Liver (tissue), 9 donors: ENCODE data around the gene CMTM8. TPM values are rescaled to one million over a fixed set of nuclear protein-coding genes. Genes with fewer than 3 reads are reported as not detected.
"Not testable (repeated sequence)": the region's sequence is repeated elsewhere in the genome, so short reads cannot be mapped to it uniquely, and the experiment has no call there.

Source experiments
- DNase-seq: peaks from one replicate; pipeline ENCODE4 v3.0.0-alpha.2; 2017; ENCODE audit warnings: low spot score
- H3K27ac ChIP-seq, 2 donors: one replicate each; pipeline ENCODE4 v1.7.0; 2013; ENCODE audit warnings: inconsistent platforms in 2 of 2, low read length in 2 of 2, control low read depth in 1 of 2, low read depth in 1 of 2, mild to moderate bottlenecking in 1 of 2
- H3K27me3 ChIP-seq, 4 donors: one replicate each; pipeline versions ENCODE4 v1.6.1 to v1.7.0; 2013; ENCODE audit warnings: low read length in 3 of 4, inconsistent platforms in 1 of 4, mild to moderate bottlenecking in 1 of 4, moderate library complexity in 1 of 4; ENCODE audit not compliant: control insufficient read depth in 4 of 4, insufficient read depth in 4 of 4
- H3K36me3 ChIP-seq, 4 donors: one replicate each; pipeline versions ENCODE4 v1.6.1 to v1.7.0; 2013; ENCODE audit warnings: low read length in 3 of 4, mild to moderate bottlenecking in 3 of 4, low read depth in 1 of 4, moderate library complexity in 1 of 4; ENCODE audit not compliant: control insufficient read depth in 4 of 4, insufficient read depth in 3 of 4
- H3K4me1 ChIP-seq, 4 donors: one replicate each; pipeline versions ENCODE4 v1.6.1 to v1.7.0; 2013; ENCODE audit warnings: low read length in 3 of 4, mild to moderate bottlenecking in 3 of 4, moderate library complexity in 1 of 4; ENCODE audit not compliant: control insufficient read depth in 4 of 4, insufficient read depth in 4 of 4
- H3K4me3 ChIP-seq, 3 donors: one replicate each; pipeline versions ENCODE4 v1.6.1 to v1.7.0; 2013; ENCODE audit warnings: low read length in 3 of 3, control low read depth in 1 of 3, low read depth in 1 of 3, mild to moderate bottlenecking in 1 of 3
- H3K9ac ChIP-seq, 2 donors: one replicate each; pipeline ENCODE4 v1.7.0; 2013; ENCODE audit warnings: low read length in 2 of 2, mild to moderate bottlenecking in 2 of 2, moderate library complexity in 2 of 2, control low read depth in 1 of 2, low read depth in 1 of 2
- H3K9me3 ChIP-seq, 4 donors: one replicate each; pipeline versions ENCODE4 v1.6.1 to v1.7.0; 2013; ENCODE audit warnings: low read length in 3 of 4; ENCODE audit not compliant: control insufficient read depth in 4 of 4
- ATF3 ChIP-seq: IDR thresholded peaks from 2 replicates; pipeline ENCODE4 v1.6.1; 2016; ENCODE audit warnings: antibody characterized with exemption
- CTCF ChIP-seq: fragments of 150-350 bp; IDR thresholded peaks from 2 replicates; pipeline ENCODE4 v1.5.1; 2017; ENCODE audit warnings: improper control_type of control experiment, low read depth, low read length; ENCODE audit not compliant: missing input control
- EGR1 ChIP-seq, 2 donors: IDR thresholded peaks; 2 replicates each; pipeline ENCODE4 v1.6.1; 2016 to 2018; ENCODE audit warnings: antibody characterized with exemption in 2 of 2, low read depth in 2 of 2
- FOXA2 ChIP-seq: IDR thresholded peaks from 2 replicates; pipeline ENCODE4 v1.6.1; 2016; ENCODE audit warnings: antibody characterized with exemption
- GABPA ChIP-seq, 2 donors: IDR thresholded peaks in 1 of 2; conservative IDR thresholded peaks in 1 of 2; 2 replicates each; pipeline ENCODE4 v1.6.1; 2016; ENCODE audit warnings: antibody characterized with exemption in 2 of 2, mild to moderate bottlenecking in 1 of 2, moderate library complexity in 1 of 2
- NR2F2 ChIP-seq: IDR thresholded peaks from 2 replicates; pipeline ENCODE4 v1.6.1; 2016; ENCODE audit warnings: antibody characterized with exemption
- RAD21 ChIP-seq, 2 donors: IDR thresholded peaks; 2 replicates each; pipeline ENCODE4 v1.6.1; 2016; ENCODE audit warnings: antibody characterized with exemption in 2 of 2, mild to moderate bottlenecking in 2 of 2
- REST ChIP-seq: IDR thresholded peaks from 2 replicates; pipeline ENCODE4 v1.6.1; 2016; ENCODE audit warnings: antibody characterized with exemption, mild to moderate bottlenecking
- RXRA ChIP-seq, 2 donors: IDR thresholded peaks; 2 replicates each; pipeline ENCODE4 v1.6.1; 2017 to 2018; ENCODE audit warnings: antibody characterized with exemption in 2 of 2, mild to moderate bottlenecking in 1 of 2
- SP1 ChIP-seq: IDR thresholded peaks from 2 replicates; pipeline ENCODE4 v1.6.1; 2018; ENCODE audit warnings: antibody characterized with exemption, mild to moderate bottlenecking
- TAF1 ChIP-seq: conservative IDR thresholded peaks from 2 replicates; pipeline ENCODE4 v1.6.1; 2016; ENCODE audit warnings: antibody characterized with exemption, mild to moderate bottlenecking
- YY1 ChIP-seq: IDR thresholded peaks from 2 replicates; pipeline ENCODE4 v1.6.1; 2016; ENCODE audit warnings: antibody characterized with exemption, mild to moderate bottlenecking
- ZBTB33 ChIP-seq: IDR thresholded peaks from 2 replicates; pipeline ENCODE4 v1.6.1; 2016; ENCODE audit warnings: antibody characterized with exemption
- WGBS: extraction: QIAGEN DNeasy Blood & Tissue Kit; methylation state at CpG from one replicate; pipeline ENCODE4 v1.1.7; 2013; 5-methylcytosine and 5-hydroxymethylcytosine counted together
- polyA plus RNA-seq, 2 donors: library from polyadenylated mRNA; stranded (reverse) in 1 of 2; unstranded in 1 of 2; fragments of 200-250 nt in 1 of 2; fragments of >200 nt in 1 of 2; fragmentation: Nextera tagmentation in 1 of 2; extraction: Ambion mirVana in 1 of 2; gene quantifications; one replicate each; pipeline versions ENCODE4 v1.2.1 to v1.2.3, GENCODE V29; 2013 to 2015
- total RNA-seq, 2 donors: library from RNA; depleted of rRNA; stranded (reverse); fragments of >200 nt; gene quantifications; one replicate each; pipeline ENCODE4 v1.2.3, GENCODE V29; 2014
- donor health status: healthy.
- donor health status: healthy.
- donor health status: healthy.
- donor health status: healthy.
- donor health status: healthy.

The CMTM8 gene
- total and polyA plus RNA-seq, 4 donors: 4.3 to 44.6 (median 12.5) TPM

GRCh38 chr3:32189693-32190092 lies 48.8 kb upstream of the CMTM8 start (continued):
- TF ChIP-seq CTCF: no peak

- peaks cover 0 to 10% (median 3%) of the 10 kb centered on the region in 4 donors for H3K4me1 ChIP-seq
- H3K4me3 ChIP-seq, H3K27me3 ChIP-seq, H3K36me3 ChIP-seq, H3K9me3 ChIP-seq, H3K27ac ChIP-seq, H3K9ac ChIP-seq, DNase-seq: not testable (repeated sequence)
- 89% methylated on average over 6 of the region's 6 CpGs for WGBS
These were observed 47.9 kb upstream of the CMTM8 start for GRCh38 chr3:32190556-32190955.

GRCh38 chr3:32193101-32193500 lies 45.4 kb upstream of the CMTM8 start:
- H3K4me1 ChIP-seq: no peaks in the 10 kb centered on the region
- DNase-seq: no peak
- H3K9ac ChIP-seq: no peak overlapping the region
- H3K27me3 ChIP-seq: no peaks in the 10 kb centered on the region
- H3K27ac ChIP-seq: no peak overlapping the region
- H3K4me3 ChIP-seq: no peak overlapping the region
- H3K9me3 ChIP-seq: no peaks in the 10 kb centered on the region
- H3K36me3 ChIP-seq: no peaks in the 10 kb centered on the region
- no peak for TF ChIP-seq RAD21 (IDR thresholded peaks at IDR 0.05)
- no peak for TF ChIP-seq REST
- no peak for TF ChIP-seq ZBTB33
- TF ChIP-seq CTCF: no peak
- no peak for TF ChIP-seq RXRA (IDR thresholded peaks at IDR 0.05)
- TF ChIP-seq GABPA (IDR thresholded peaks at IDR 0.05 in 1 of 2, conservative IDR thresholded peaks at IDR 0.05 in 1 of 2): no peak
- TF ChIP-seq SP1: no peak
- no peak for TF ChIP-seq ATF3
- TF ChIP-seq FOXA2: no peak
- no peak for TF ChIP-seq TAF1
- no peak for TF ChIP-seq YY1
- no peak for TF ChIP-seq NR2F2
- TF ChIP-seq EGR1 (IDR thresholded peaks at IDR 0.05; ENCODE audit: low read depth in 2 of 2): no peak
